HepG2 (cell line): ENCODE data around the gene TTLL10. TPM values are rescaled to one million over a fixed set of nuclear protein-coding genes. Genes with fewer than 3 reads are reported as not detected.

Experiments
- CBX5 ChIP-seq: sonication (generic); formaldehyde crosslinking; IDR thresholded peaks from 2 replicates; pipeline ENCODE4 v1.4.0; 2020; ENCODE audit warnings: missing genetic modification reagents, borderline replicate concordance
- DNMT3B ChIP-seq: conservative IDR thresholded peaks from 2 replicates; pipeline ENCODE4 v1.6.1; 2016; ENCODE audit warnings: missing biosample characterization, control low read depth
- ETV5 ChIP-seq: IDR thresholded peaks from 2 replicates; pipeline ENCODE4 v1.6.1; 2018; ENCODE audit warnings: missing biosample characterization, missing genetic modification reagents, inconsistent platforms, borderline replicate concordance
- KAT7 ChIP-seq: IDR thresholded peaks from 2 replicates; pipeline ENCODE4 v1.6.1; 2018; ENCODE audit warnings: borderline replicate concordance, missing compliant biosample characterization
- MAFF ChIP-seq: IDR thresholded peaks from 2 replicates; pipeline ENCODE4 v1.6.1; 2011; ENCODE audit warnings: low read depth, low read length, improper control_type of control experiment
- MIER2 ChIP-seq: IDR thresholded peaks from 2 replicates; pipeline ENCODE4 v1.6.1; 2016; ENCODE audit warnings: missing biosample characterization, missing genetic modification reagents
- NFYB ChIP-seq: sonication (generic); formaldehyde crosslinking; IDR thresholded peaks from 2 replicates; pipeline ENCODE4 v1.4.0; 2020; ENCODE audit warnings: missing genetic modification reagents
- SPEN ChIP-seq: sonication (generic); formaldehyde crosslinking; IDR thresholded peaks from 2 replicates; pipeline ENCODE4 v1.5.1; 2020; ENCODE audit warnings: low read depth, mild to moderate bottlenecking, missing genetic modification reagents
- U2AF1 ChIP-seq: fragments of 200-400 bp; formaldehyde crosslinking; optimal IDR thresholded peaks from 2 replicates; pipeline ENCODE3; 2017; ENCODE audit warnings: mild to moderate bottlenecking, low read depth, low read length
- ZBTB7B ChIP-seq: sonication (generic); formaldehyde crosslinking; IDR thresholded peaks from 2 replicates; pipeline ENCODE4 v1.4.0; 2020; ENCODE audit warnings: missing genetic modification reagents
- ZC3H4 ChIP-seq: sonication (generic); formaldehyde crosslinking; IDR thresholded peaks from 2 replicates; pipeline ENCODE4 v1.4.0; 2020; ENCODE audit warnings: missing genetic modification reagents, borderline replicate concordance
- ZNF737 ChIP-seq: sonication (generic); formaldehyde crosslinking; IDR thresholded peaks from 2 replicates; pipeline ENCODE4 v1.5.0; 2020; ENCODE audit warnings: missing genetic modification reagents, mild to moderate bottlenecking, borderline replicate concordance
- polyA plus RNA-seq, 8 experiments: library from polyadenylated mRNA; depleted of rRNA in 3 of 8; stranded (reverse) in 7 of 8; unstranded in 1 of 8; fragments of >200 nt; fragmentation: Illumina TruSeq in 4 of 8; extraction: Trizol in 4 of 8; gene quantifications; 2 replicates each; pipeline versions ENCODE4 v1.2.1 to v1.2.3, GENCODE V29; 2011 to 2016; ENCODE audit warnings: low read depth in 4 of 8, missing spikeins in 1 of 8, mixed read lengths in 1 of 8; ENCODE audit not compliant: insufficient read depth in 1 of 8
- total RNA-seq, 5 experiments: library from RNA; depleted of rRNA; stranded (reverse); fragments of >200 nt; fragmentation: Illumina TruSeq; extraction: Trizol; gene quantifications; 2 replicates each; pipeline ENCODE4 v1.2.3, GENCODE V29; 2016; ENCODE audit warnings: low read depth in 1 of 5
- TF ChIP-seq, protein P1 (sequence below): IDR thresholded peaks from 2 replicates; pipeline ENCODE4 v1.4.0; 2020; ENCODE audit warnings: mild to moderate bottlenecking, missing genetic modification reagents
- TF ChIP-seq, protein P2 (sequence below): sonication (generic); formaldehyde crosslinking; IDR thresholded peaks from 2 replicates; pipeline ENCODE4 v1.9.0; 2022; ENCODE audit warnings: low read depth, missing genetic modification reagents
- TF ChIP-seq, protein P3 (sequence below): sonication (generic); formaldehyde crosslinking; IDR thresholded peaks from 2 replicates; pipeline ENCODE4 v1.5.1; 2020; ENCODE audit warnings: missing genetic modification reagents, mild to moderate bottlenecking, borderline replicate concordance
- TF ChIP-seq, protein P4 (sequence below): IDR thresholded peaks from 2 replicates; pipeline ENCODE4 v1.6.1; 2016; ENCODE audit warnings: low read depth, control low read depth
- TF ChIP-seq, protein P5 (sequence below): sonication (generic); formaldehyde crosslinking; IDR thresholded peaks from 2 replicates; pipeline ENCODE4 v1.4.0; 2020; ENCODE audit warnings: missing genetic modification reagents, borderline replicate concordance

Gene TTLL10
- total and polyA plus RNA-seq, 2 of the 13 experiments (the other 11 are each of a cell fraction or from before 2014, with no cell fraction given): not detected

DNA sequence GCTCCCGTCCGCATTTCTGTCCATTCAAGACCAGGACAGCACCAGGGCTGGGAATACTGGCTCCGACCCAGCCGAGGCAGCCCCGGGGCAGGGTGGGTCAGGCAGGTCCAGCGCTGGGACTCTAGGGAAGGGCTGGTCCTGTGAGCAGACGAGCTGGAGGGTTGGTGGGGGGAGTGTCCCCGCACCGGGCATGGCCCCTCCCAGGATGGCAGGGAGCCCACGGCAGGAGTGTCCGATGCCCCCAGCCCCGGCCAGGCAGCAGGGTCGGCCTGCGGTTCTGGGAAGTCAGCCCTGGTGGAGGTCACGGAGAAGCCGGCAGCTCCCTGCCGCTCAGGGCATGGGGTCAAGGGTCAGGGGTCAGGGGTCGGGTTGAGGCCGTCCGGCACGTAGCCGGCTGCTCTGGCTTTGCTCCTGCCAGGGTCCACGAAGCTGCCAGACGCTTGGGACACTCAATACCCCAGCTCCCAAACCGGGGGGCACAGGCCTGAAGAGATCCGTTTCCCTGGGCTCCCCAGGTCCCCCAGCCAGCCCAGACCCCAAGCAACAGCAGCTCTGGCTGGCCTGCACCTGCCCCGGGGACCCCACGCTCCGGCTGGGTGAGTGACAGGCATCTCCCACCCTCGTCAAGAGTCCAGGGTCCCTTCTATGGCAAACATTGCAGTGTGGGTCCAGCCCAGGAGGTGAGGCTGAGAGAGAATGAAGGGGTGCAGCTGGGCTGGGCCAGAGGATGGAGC is 66.1 kb downstream of the TTLL10 start (continued):
- TF ChIP-seq, protein P1, sequence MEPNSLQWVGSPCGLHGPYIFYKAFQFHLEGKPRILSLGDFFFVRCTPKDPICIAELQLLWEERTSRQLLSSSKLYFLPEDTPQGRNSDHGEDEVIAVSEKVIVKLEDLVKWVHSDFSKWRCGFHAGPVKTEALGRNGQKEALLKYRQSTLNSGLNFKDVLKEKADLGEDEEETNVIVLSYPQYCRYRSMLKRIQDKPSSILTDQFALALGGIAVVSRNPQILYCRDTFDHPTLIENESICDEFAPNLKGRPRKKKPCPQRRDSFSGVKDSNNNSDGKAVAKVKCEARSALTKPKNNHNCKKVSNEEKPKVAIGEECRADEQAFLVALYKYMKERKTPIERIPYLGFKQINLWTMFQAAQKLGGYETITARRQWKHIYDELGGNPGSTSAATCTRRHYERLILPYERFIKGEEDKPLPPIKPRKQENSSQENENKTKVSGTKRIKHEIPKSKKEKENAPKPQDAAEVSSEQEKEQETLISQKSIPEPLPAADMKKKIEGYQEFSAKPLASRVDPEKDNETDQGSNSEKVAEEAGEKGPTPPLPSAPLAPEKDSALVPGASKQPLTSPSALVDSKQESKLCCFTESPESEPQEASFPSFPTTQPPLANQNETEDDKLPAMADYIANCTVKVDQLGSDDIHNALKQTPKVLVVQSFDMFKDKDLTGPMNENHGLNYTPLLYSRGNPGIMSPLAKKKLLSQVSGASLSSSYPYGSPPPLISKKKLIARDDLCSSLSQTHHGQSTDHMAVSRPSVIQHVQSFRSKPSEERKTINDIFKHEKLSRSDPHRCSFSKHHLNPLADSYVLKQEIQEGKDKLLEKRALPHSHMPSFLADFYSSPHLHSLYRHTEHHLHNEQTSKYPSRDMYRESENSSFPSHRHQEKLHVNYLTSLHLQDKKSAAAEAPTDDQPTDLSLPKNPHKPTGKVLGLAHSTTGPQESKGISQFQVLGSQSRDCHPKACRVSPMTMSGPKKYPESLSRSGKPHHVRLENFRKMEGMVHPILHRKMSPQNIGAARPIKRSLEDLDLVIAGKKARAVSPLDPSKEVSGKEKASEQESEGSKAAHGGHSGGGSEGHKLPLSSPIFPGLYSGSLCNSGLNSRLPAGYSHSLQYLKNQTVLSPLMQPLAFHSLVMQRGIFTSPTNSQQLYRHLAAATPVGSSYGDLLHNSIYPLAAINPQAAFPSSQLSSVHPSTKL: no peak; the same call in none of the 2 replicates
- TF ChIP-seq CBX5 (CRISPR knock-in tag) (no peak), ZC3H4 (no peak), U2AF1 (peak; percentile 10), ZNF737 (no peak), DNMT3B (CRISPR knock-in tag) (no peak), SPEN (CRISPR knock-in tag) (peak; percentile 84), ETV5 (CRISPR knock-in tag) (no peak), KAT7 (CRISPR knock-in tag) (no peak), MIER2 (no peak), NFYB (CRISPR knock-in tag) (no peak), MAFF (no peak), ZBTB7B (CRISPR knock-in tag) (peak; percentile 87)
- TF ChIP-seq, protein P2, sequence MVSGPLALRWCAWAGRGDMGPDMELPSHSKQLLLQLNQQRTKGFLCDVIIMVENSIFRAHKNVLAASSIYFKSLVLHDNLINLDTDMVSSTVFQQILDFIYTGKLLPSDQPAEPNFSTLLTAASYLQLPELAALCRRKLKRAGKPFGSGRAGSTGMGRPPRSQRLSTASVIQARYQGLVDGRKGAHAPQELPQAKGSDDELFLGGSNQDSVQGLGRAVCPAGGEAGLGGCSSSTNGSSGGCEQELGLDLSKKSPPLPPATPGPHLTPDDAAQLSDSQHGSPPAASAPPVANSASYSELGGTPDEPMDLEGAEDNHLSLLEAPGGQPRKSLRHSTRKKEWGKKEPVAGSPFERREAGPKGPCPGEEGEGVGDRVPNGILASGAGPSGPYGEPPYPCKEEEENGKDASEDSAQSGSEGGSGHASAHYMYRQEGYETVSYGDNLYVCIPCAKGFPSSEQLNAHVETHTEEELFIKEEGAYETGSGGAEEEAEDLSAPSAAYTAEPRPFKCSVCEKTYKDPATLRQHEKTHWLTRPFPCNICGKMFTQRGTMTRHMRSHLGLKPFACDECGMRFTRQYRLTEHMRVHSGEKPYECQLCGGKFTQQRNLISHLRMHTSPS: peak; percentile 94
- TF ChIP-seq, protein P3, sequence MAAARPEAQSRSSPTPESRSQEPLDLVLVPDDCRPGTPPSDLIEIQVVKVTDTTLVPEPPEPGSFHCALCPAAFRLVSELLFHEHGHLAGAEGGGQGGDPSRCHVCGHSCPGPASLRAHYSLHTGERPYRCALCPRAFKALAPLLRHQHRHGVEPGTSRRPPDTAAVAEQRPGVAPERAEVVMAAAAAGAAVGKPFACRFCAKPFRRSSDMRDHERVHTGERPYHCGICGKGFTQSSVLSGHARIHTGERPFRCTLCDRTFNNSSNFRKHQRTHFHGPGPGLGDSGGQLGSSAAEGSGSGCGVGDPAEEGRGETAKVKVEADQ (CRISPR knock-in tag): peak; percentile 27; the same call in 1 of the 2 replicates
- TF ChIP-seq, protein P4, sequence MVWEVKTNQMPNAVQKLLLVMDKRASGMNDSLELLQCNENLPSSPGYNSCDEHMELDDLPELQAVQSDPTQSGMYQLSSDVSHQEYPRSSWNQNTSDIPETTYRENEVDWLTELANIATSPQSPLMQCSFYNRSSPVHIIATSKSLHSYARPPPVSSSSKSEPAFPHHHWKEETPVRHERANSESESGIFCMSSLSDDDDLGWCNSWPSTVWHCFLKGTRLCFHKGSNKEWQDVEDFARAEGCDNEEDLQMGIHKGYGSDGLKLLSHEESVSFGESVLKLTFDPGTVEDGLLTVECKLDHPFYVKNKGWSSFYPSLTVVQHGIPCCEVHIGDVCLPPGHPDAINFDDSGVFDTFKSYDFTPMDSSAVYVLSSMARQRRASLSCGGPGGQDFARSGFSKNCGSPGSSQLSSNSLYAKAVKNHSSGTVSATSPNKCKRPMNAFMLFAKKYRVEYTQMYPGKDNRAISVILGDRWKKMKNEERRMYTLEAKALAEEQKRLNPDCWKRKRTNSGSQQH (CRISPR knock-in tag): no peak
- TF ChIP-seq, protein P5, sequence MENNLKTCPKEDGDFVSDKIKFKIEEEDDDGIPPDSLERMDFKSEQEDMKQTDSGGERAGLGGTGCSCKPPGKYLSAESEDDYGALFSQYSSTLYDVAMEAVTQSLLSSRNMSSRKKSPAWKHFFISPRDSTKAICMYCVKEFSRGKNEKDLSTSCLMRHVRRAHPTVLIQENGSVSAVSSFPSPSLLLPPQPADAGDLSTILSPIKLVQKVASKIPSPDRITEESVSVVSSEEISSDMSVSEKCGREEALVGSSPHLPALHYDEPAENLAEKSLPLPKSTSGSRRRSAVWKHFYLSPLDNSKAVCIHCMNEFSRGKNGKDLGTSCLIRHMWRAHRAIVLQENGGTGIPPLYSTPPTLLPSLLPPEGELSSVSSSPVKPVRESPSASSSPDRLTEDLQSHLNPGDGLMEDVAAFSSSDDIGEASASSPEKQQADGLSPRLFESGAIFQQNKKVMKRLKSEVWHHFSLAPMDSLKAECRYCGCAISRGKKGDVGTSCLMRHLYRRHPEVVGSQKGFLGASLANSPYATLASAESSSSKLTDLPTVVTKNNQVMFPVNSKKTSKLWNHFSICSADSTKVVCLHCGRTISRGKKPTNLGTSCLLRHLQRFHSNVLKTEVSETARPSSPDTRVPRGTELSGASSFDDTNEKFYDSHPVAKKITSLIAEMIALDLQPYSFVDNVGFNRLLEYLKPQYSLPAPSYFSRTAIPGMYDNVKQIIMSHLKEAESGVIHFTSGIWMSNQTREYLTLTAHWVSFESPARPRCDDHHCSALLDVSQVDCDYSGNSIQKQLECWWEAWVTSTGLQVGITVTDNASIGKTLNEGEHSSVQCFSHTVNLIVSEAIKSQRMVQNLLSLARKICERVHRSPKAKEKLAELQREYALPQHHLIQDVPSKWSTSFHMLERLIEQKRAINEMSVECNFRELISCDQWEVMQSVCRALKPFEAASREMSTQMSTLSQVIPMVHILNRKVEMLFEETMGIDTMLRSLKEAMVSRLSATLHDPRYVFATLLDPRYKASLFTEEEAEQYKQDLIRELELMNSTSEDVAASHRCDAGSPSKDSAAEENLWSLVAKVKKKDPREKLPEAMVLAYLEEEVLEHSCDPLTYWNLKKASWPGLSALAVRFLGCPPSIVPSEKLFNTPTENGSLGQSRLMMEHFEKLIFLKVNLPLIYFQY (CRISPR knock-in tag): peak; percentile 54; the same call in 1 of the 2 replicates
